T-helper 1 cell (primary cell): ENCODE results near the gene CRYBG2.

ENCODE experiments used
- DNase-seq, 5 donors: peaks; one replicate each; pipeline ENCODE4 v3.0.0-alpha.2; 2012 to 2020

The CRYBG2 gene

GRCh38 chr1:26318338-26319064, 35.4 kb downstream of the CRYBG2 start:
- DNase-seq, result peak in 1 of 5 donors; percentile 32

- peak; percentile 46 to 86 (median 54) for DNase-seq
Observed at GRCh38 chr1:26317612-26318337, 36.2 kb downstream of the CRYBG2 start, which contains the start of gene CD52. Gene CD52, plus strand, starts transcription at chr1:26317958. Its CDS starts 60 bp downstream, at chr1:26318018.

GRCh38 chr1:26317146-26317545, 36.8 kb downstream of the CRYBG2 start:
- DNase-seq, result no peak

GRCh38 chr1:26315874-26316850, 37.8 kb downstream of the CRYBG2 start:
- no peak for DNase-seq

- no peak for DNase-seq
Observed at GRCh38 chr1:26314501-26314900, 39.4 kb downstream of the CRYBG2 start.

GRCh38 chr1:26307966-26308899, 45.7 kb downstream of the CRYBG2 start:
- DNase-seq, result peak in 1 of 5 donors; percentile 46

GRCh38 chr1:26307363-26307781, 46.6 kb downstream of the CRYBG2 start:
- DNase-seq, result peak in 1 of 5 donors; percentile 73

GRCh38 chr1:26306290-26307229, 47.4 kb downstream of the CRYBG2 start, which contains the start of gene UBXN11:
Gene UBXN11, minus strand, starts transcription at chr1:26306636. Its CDS starts 3,753 bp downstream, at chr1:26302883.
- peak; percentile 80 to 96 (median 89) for DNase-seq

GRCh38 chr1:26305667-26306289, 48.2 kb downstream of the CRYBG2 start:
- DNase-seq, result no peak

- DNase-seq, result no peak
Observed at GRCh38 chr1:26302733-26303405, 51.1 kb downstream of the CRYBG2 start.

GRCh38 chr1:26300578-26301275, 53.2 kb downstream of the CRYBG2 start:
- DNase-seq, result no peak

GRCh38 chr1:26297791-26298124, 56.2 kb downstream of the CRYBG2 start:
- DNase-seq, result no peak

GRCh38 chr1:26297057-26297790, 56.7 kb downstream of the CRYBG2 start:
- no peak for DNase-seq

- no peak for DNase-seq
Observed at GRCh38 chr1:26296340-26297056, 57.4 kb downstream of the CRYBG2 start.

GRCh38 chr1:26295194-26296138, 58.5 kb downstream of the CRYBG2 start:
- no peak for DNase-seq

GRCh38 chr1:26293911-26294463, 59.9 kb downstream of the CRYBG2 start:
- no peak for DNase-seq
